Keratinocyte (primary cell): Measurements from ENCODE around the gene PLCD1. TPM values are rescaled to one million over a fixed set of nuclear protein-coding genes. Genes with fewer than 3 reads are reported as not detected.

ENCODE experiments used
- DNase-seq: peaks from one replicate; pipeline ENCODE4 v3.0.0-alpha.2; 2011; ENCODE audit warnings: low read depth, missing footprints, low spot score
- FAIRE-seq: peaks from 2 replicates; lab custom pipeline; 2011; peaks lifted over from hg19 to GRCh38; lab: Jason Lieb, UNC
- H2AFZ ChIP-seq: 2 replicates; pipeline ENCODE4 v1.6.0; 2012; ENCODE audit warnings: low read length, control low read depth, inconsistent platforms; ENCODE audit not compliant: control insufficient read depth
- H3K27ac ChIP-seq: 2 replicates; pipeline ENCODE4 v1.5.1; 2011; ENCODE audit warnings: low read length; ENCODE audit not compliant: control insufficient read depth, insufficient read depth
- H3K27me3 ChIP-seq: 3 replicates; pipeline ENCODE4 v1.6.0; 2011; ENCODE audit warnings: low read length; ENCODE audit not compliant: control insufficient read depth, insufficient read depth; ENCODE audit errors: extremely low read depth
- H3K36me3 ChIP-seq, 2 experiments: 2 replicates in 1 of 2; 3 replicates in 1 of 2; pipeline ENCODE4 v1.5.1; 2011; ENCODE audit warnings: low read length in 2 of 2, mild to moderate bottlenecking in 1 of 2; ENCODE audit not compliant: control insufficient read depth in 2 of 2, insufficient read depth in 2 of 2; ENCODE audit errors: extremely low read depth in 1 of 2
- H3K4me1 ChIP-seq: 3 replicates; pipeline ENCODE4 v1.5.1; 2011; ENCODE audit warnings: low read length; ENCODE audit not compliant: control insufficient read depth, insufficient read depth; ENCODE audit errors: extremely low read depth
- H3K4me2 ChIP-seq: 3 replicates; pipeline ENCODE4 v1.6.0; 2011; ENCODE audit warnings: low read depth, low read length; ENCODE audit not compliant: control insufficient read depth, insufficient read depth; ENCODE audit errors: extremely low read depth
- H3K4me3 ChIP-seq, 3 experiments: fragments of 200-600 bp in 1 of 3; sonication (generic) in 1 of 3; 2 replicates in 2 of 3; 3 replicates in 1 of 3; pipeline ENCODE4 v1.5.1; 2011 to 2016; ENCODE audit warnings: low read length in 3 of 3, mild to moderate bottlenecking in 3 of 3, control low read depth in 2 of 3, inconsistent platforms in 1 of 3, low read depth in 1 of 3, mixed read lengths in 1 of 3, mixed run types in 1 of 3, moderate library complexity in 1 of 3; ENCODE audit not compliant: control insufficient read depth in 2 of 3, insufficient read depth in 2 of 3; ENCODE audit errors: extremely low read depth in 1 of 3
- H3K79me2 ChIP-seq: 2 replicates; pipeline ENCODE4 v1.6.0; 2012; ENCODE audit warnings: low read length; ENCODE audit not compliant: control insufficient read depth, insufficient read depth
- H3K9ac ChIP-seq: 3 replicates; pipeline ENCODE4 v1.6.0; 2011; ENCODE audit warnings: low read length; ENCODE audit not compliant: control insufficient read depth, insufficient read depth; ENCODE audit errors: extremely low read depth
- H3K9me1 ChIP-seq: 3 replicates; pipeline ENCODE4 v1.6.0; 2011; ENCODE audit warnings: low read length; ENCODE audit not compliant: control insufficient read depth, insufficient read depth; ENCODE audit errors: extremely low read depth
- H3K9me3 ChIP-seq: 2 replicates; pipeline ENCODE4 v1.5.1; 2012; ENCODE audit warnings: low read depth, low read length; ENCODE audit not compliant: control insufficient read depth
- H4K20me1 ChIP-seq: 3 replicates; pipeline ENCODE4 v1.6.0; 2011; ENCODE audit warnings: low read length; ENCODE audit not compliant: control insufficient read depth, insufficient read depth; ENCODE audit errors: extremely low read depth
- EZH2 ChIP-seq: IDR thresholded peaks from one replicate; pipeline ENCODE4 v1.6.1; 2012; ENCODE audit warnings: inconsistent platforms, mild to moderate bottlenecking, low read length, moderate library complexity
- dilution Hi-C: fragments of 300-500 bp; cut with MboI; formaldehyde crosslinking; loops from one replicate; pipeline ENCODE4 v1.7.0; 2020; ENCODE audit warnings: low sequenced_read_pairs; ENCODE audit not compliant: extremely low pct_ligation_motif_present
- polyA plus RNA-seq, 5 experiments: library from polyadenylated mRNA; depleted of rRNA in 3 of 5; stranded (reverse) in 3 of 5; stranded (forward) in 1 of 5; unstranded in 1 of 5; fragments of >200 nt; gene quantifications; 1 replicate in 1 of 5; 2 replicates in 3 of 5; 3 replicates in 1 of 5; pipeline versions ENCODE4 v1.2.1 to v1.2.3, GENCODE V29; 2011 to 2012; ENCODE audit warnings: missing spikeins in 2 of 5, low read depth in 1 of 5, low replicate concordance in 1 of 5
- TF ChIP-seq, protein P1 (sequence below), 3 experiments: IDR thresholded peaks in 1 of 3; conservative IDR thresholded peaks in 1 of 3; optimal IDR thresholded peaks in 1 of 3; 2 replicates in 2 of 3; 3 replicates in 1 of 3; pipeline versions ENCODE3 to v1.5.1; 2011; ENCODE audit warnings: low read length in 3 of 3, mild to moderate bottlenecking in 3 of 3, moderate library complexity in 2 of 3, control low read depth in 1 of 3, inconsistent platforms in 1 of 3; ENCODE audit not compliant: insufficient read depth in 2 of 3; ENCODE audit errors: extremely low read depth in 1 of 3

Gene PLCD1
- polyA plus RNA-seq, 1 donor (not counting 4 experiments of a cell fraction or from before 2014, with no cell fraction given), result 26.0 TPM

DNA sequence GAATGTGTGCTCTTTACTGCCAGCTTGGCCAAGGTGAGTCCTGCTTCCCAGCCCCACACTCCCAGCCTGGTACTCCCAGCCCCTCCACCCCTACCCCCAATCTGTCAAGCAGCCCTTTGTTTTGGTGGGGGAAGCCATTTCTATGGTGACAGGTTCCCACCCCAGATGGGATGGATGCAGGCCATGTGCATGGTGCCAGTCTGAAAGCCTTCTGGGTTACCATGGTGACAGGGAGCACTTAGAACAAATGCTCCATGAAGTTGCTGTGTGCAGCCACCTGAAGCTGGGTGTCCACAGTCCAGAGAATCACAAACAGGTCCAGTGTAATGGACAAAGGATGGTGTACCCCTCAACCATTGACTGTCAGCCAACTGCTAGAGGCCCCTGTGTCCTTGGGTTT is 58.0 kb downstream of the PLCD1 start:
- H3K36me3 ChIP-seq, result peaks cover 32 to 47% of the 10 kb centered on the region in 2 experiments
- DNase-seq, result no peak
- no peak overlapping the region for H3K27ac ChIP-seq
- H3K9ac ChIP-seq, result no peak overlapping the region
- H3K4me2 ChIP-seq, result no peak overlapping the region
- H3K4me1 ChIP-seq, result no peaks in the 10 kb centered on the region
- no peaks in the 10 kb centered on the region for H3K9me3 ChIP-seq
- no peak overlapping the region for H2AFZ ChIP-seq
- dilution Hi-C loops, result no loop called here
- FAIRE-seq, result no peak
- no peaks in the 10 kb centered on the region for H3K27me3 ChIP-seq
- TF ChIP-seq EZH2, result no peak
- TF ChIP-seq, protein P1, sequence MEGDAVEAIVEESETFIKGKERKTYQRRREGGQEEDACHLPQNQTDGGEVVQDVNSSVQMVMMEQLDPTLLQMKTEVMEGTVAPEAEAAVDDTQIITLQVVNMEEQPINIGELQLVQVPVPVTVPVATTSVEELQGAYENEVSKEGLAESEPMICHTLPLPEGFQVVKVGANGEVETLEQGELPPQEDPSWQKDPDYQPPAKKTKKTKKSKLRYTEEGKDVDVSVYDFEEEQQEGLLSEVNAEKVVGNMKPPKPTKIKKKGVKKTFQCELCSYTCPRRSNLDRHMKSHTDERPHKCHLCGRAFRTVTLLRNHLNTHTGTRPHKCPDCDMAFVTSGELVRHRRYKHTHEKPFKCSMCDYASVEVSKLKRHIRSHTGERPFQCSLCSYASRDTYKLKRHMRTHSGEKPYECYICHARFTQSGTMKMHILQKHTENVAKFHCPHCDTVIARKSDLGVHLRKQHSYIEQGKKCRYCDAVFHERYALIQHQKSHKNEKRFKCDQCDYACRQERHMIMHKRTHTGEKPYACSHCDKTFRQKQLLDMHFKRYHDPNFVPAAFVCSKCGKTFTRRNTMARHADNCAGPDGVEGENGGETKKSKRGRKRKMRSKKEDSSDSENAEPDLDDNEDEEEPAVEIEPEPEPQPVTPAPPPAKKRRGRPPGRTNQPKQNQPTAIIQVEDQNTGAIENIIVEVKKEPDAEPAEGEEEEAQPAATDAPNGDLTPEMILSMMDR (optimal IDR thresholded peaks at IDR 0.05 in 1 of 3, IDR thresholded peaks at IDR 0.05 in 1 of 3, conservative IDR thresholded peaks at IDR 0.05 in 1 of 3; ENCODE audit: extremely low read depth in 1 of 3, insufficient read depth in 2 of 3, low read length in 3 of 3), result no peak
- H4K20me1 ChIP-seq, result no peaks in the 10 kb centered on the region
- no peaks in the 10 kb centered on the region for H3K79me2 ChIP-seq
- no peaks in the 10 kb centered on the region for H3K9me1 ChIP-seq
- H3K4me3 ChIP-seq, result no peak overlapping the region

DNA sequence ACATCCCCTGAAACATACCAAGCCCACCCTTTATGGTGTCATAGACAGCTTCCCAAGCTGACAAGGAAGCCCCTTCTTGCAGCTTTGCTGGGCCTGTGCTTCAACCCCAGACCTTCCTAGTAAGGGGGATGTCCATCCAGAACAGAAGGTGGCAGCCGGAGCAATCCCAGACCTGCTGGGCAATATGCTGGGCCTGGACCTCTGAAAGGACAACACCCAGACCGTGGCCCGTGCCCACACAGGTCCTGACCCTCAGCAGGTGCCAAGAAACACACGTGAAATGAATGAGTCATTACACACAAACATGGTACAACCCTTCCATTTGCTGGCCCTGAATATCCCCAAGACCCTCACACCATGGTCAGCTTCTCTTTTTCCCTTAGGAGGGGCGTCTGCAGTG is 58.6 kb downstream of the PLCD1 start:
- FAIRE-seq, result no peak
- H3K9me3 ChIP-seq, result no peaks in the 10 kb centered on the region

More for the DNA sequence above, 58.6 kb downstream of the PLCD1 start:
- no peak overlapping the region for H3K27ac ChIP-seq
- peaks cover 34 to 44% of the 10 kb centered on the region in 2 experiments for H3K36me3 ChIP-seq
- H4K20me1 ChIP-seq, result no peaks in the 10 kb centered on the region
- H3K79me2 ChIP-seq, result no peaks in the 10 kb centered on the region
- no peaks in the 10 kb centered on the region for H3K27me3 ChIP-seq
- no peak for DNase-seq
- dilution Hi-C loops, result no loop called here
- H3K4me1 ChIP-seq, result no peaks in the 10 kb centered on the region
- no peak overlapping the region for H3K4me3 ChIP-seq
- H2AFZ ChIP-seq, result no peak overlapping the region
- TF ChIP-seq, protein P1 (optimal IDR thresholded peaks at IDR 0.05 in 1 of 3, IDR thresholded peaks at IDR 0.05 in 1 of 3, conservative IDR thresholded peaks at IDR 0.05 in 1 of 3; ENCODE audit: extremely low read depth in 1 of 3, insufficient read depth in 2 of 3, low read length in 3 of 3), result no peak
- TF ChIP-seq EZH2, result no peak
- H3K9me1 ChIP-seq, result no peaks in the 10 kb centered on the region
- H3K4me2 ChIP-seq, result no peak overlapping the region
- no peak overlapping the region for H3K9ac ChIP-seq
